Tibial nerve (tissue), 4 donors: ENCODE data around the gene TECPR2. TPM values are rescaled to one million over a fixed set of nuclear protein-coding genes. Genes with fewer than 3 reads are reported as not detected.
"Not testable (repeated sequence)": the region's sequence is repeated elsewhere in the genome, so short reads cannot be mapped to it uniquely, and the experiment has no call there.

ENCODE experiments used
- DNase-seq, 2 donors: peaks; one replicate each; pipeline ENCODE4 v3.0.0-alpha.2; 2019; ENCODE audit warnings: low spot score in 2 of 2
- H3K27ac ChIP-seq, 4 donors: fragments of 200-600 bp; sonication (generic) in 3 of 4; one replicate each; pipeline ENCODE4 v1.5.1; 2017 to 2019; ENCODE audit warnings: mild to moderate bottlenecking in 1 of 4
- H3K27me3 ChIP-seq, 2 donors: fragments of 200-600 bp; sonication (generic) in 1 of 2; one replicate each; pipeline versions ENCODE4 v1.5.1 to v1.6.0; 2017 to 2019
- H3K36me3 ChIP-seq, 3 donors: fragments of 200-600 bp; sonication (generic); one replicate each; pipeline ENCODE4 v1.5.1; 2018 to 2019
- H3K4me1 ChIP-seq, 4 donors: fragments of 200-600 bp; sonication (generic) in 3 of 4; one replicate each; pipeline ENCODE4 v1.5.1; 2017 to 2019
- H3K4me3 ChIP-seq, 4 donors: fragments of 200-600 bp; sonication (generic) in 3 of 4; one replicate each; pipeline ENCODE4 v1.5.1; 2017 to 2019; ENCODE audit warnings: mild to moderate bottlenecking in 1 of 4, moderate library complexity in 1 of 4
- H3K9me3 ChIP-seq, 4 donors: fragments of 200-600 bp; sonication (generic) in 3 of 4; one replicate each; pipeline ENCODE4 v1.5.1; 2017 to 2019
- CTCF ChIP-seq, 5 experiments: fragments of 200-600 bp in 3 of 5; fragments of 450-650 bp in 2 of 5; sonication (generic) in 3 of 5; IDR thresholded peaks; one replicate each; pipeline ENCODE4 v1.5.1; 2016 to 2019; ENCODE audit warnings: antibody characterized with exemption in 5 of 5, mild to moderate bottlenecking in 3 of 5, moderate library complexity in 2 of 5
- EP300 ChIP-seq, 2 donors: sonication (generic); formaldehyde crosslinking; IDR thresholded peaks; one replicate each; pipeline ENCODE4 v1.6.1; 2017; ENCODE audit warnings: antibody characterized with exemption in 2 of 2, mild to moderate bottlenecking in 1 of 2
- POLR2A ChIP-seq, 2 donors: fragments of 450-650 bp; IDR thresholded peaks; one replicate each; pipeline ENCODE4 v1.6.1; 2017; ENCODE audit warnings: antibody characterized with exemption in 2 of 2, mild to moderate bottlenecking in 2 of 2, moderate library complexity in 2 of 2
- WGBS, 2 donors: methylation state at CpG; one replicate each; pipeline ENCODE4 v1.1.5; 2018; 5-methylcytosine and 5-hydroxymethylcytosine counted together
- total RNA-seq, 4 donors: library from RNA; depleted of rRNA; stranded (reverse); fragments of >200 nt; gene quantifications; one replicate each; pipeline ENCODE4 v1.1.0, GENCODE V29; 2016

TECPR2 gene
- total RNA-seq, 4 donors from 2014 or later: 21.2 to 77.7 (median 32.8) TPM

DNA sequence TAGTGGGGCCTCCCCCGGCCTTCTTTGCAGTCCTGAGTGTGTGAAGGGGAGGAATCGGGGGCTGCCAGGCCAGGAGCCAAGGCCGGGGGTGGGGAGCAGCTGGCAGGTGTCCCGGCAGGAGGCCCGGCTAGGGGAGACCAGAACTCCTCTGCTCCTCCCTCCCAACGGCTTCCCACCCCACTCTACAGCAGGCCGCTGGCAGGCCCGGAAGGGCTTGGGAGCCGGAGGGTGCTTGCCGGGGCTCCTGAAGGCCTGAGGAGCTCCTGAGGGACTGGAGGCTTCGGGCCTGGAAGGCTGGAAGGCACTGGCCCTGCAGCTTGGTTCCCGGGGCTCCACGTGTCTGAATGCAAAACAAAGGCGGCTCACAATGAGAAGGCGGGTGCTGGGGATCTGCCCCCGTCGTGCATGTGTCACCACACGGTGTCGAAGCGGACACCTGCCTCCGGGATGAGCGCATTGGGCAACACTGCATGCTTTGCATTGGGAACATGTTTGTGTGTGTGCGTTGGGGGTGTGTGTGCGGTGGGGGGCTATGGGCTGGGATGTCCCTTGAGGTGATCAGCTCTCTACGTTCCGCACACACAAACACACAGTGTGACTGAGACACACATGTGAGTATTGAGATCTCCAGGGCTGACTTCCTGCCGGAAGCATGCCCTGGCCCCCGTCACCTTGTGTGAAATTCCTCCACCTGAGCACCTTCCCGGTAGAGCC is 177.7 kb downstream of the TECPR2 start:
- no peak overlapping the region for H3K27ac ChIP-seq
- H3K27me3 ChIP-seq: peaks cover 0 to 49% of the 10 kb centered on the region in 2 donors
- H3K9me3 ChIP-seq: no peaks in the 10 kb centered on the region
- H3K36me3 ChIP-seq: no peaks in the 10 kb centered on the region
- H3K4me1 ChIP-seq: peaks cover 0 to 25% (median 18%) of the 10 kb centered on the region in 4 donors
- no peak overlapping the region for H3K4me3 ChIP-seq
- no peak for TF ChIP-seq CTCF (IDR thresholded peaks at IDR 0.05)
- TF ChIP-seq EP300 (IDR thresholded peaks at IDR 0.05): no peak
- no peak for TF ChIP-seq POLR2A (IDR thresholded peaks at IDR 0.05)
- whole genome bisulfite sequencing, 2 donors: 48% methylated on average over 25 to 29 of the region's 29 CpGs
- DNase-seq: no peak

- H3K36me3 ChIP-seq, H3K9me3 ChIP-seq: not testable (repeated sequence)
- WGBS, 2 donors: 94 to 96% methylated on average over 14 of the region's 14 CpGs
Measured at GRCh38 chr14:102541029-102541491, 178.3 kb downstream of the TECPR2 start.

GRCh38 chr14:102541771-102542170 is 179.0 kb downstream of the TECPR2 start:
- no peak overlapping the region for H3K27ac ChIP-seq
- peaks cover 0 to 28% (median 18%) of the 10 kb centered on the region in 4 donors for H3K4me1 ChIP-seq
- H3K9me3 ChIP-seq: no peaks in the 10 kb centered on the region
- no peaks in the 10 kb centered on the region for H3K36me3 ChIP-seq
- TF ChIP-seq POLR2A (IDR thresholded peaks at IDR 0.05): no peak
- H3K27me3 ChIP-seq: peaks cover 0 to 62% of the 10 kb centered on the region in 2 donors
- no peak overlapping the region for H3K4me3 ChIP-seq
- 83 to 88% methylated on average over 10 of the region's 10 CpGs for WGBS, 2 donors
- DNase-seq: no peak

More at GRCh38 chr14:102541029-102541491, 178.3 kb downstream of the TECPR2 start:
- Histone ChIP-seq H3K27me3 (peaks cover 0 to 55% of the 10 kb centered on the region in 2 donors), H3K4me1 (peaks cover 0 to 28% (median 18%) of the 10 kb centered on the region in 4 donors)
- DNase-seq, H3K4me3 ChIP-seq, H3K27ac ChIP-seq: not testable (repeated sequence)

DNA sequence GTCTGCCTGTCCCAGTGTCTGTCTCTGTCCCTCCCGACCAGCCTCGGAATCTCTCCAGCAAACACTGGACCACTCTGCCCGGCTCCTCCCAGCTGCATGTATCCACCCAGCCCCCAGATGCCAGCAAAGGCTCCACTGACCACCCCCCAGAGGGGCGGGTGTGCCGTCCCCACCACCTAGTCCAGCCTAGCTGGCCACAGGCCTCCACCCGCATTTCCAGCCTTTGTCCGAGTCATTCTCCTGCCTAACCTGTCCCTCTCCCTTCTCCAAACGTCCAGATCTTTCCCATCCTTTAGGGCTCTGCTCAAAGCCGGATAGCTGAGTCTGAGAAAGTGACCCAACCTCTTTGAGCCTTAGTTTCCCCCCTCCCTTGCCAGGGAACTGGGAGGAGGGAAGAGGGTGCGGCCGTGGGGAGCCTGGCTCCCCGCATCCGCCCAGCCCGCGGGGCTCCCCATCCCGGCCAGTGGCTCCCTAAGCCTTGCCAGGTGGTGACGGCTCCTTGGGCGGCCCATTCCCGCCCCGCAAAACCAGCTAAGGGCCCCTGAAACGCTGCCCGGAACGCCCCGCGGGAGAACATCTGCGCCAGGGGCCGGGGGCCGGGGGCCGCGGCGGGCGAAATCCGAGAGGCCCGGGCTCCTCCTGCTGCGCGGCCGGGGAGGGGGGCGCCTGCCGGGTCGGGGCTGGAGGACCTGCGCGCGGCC is 181.5 kb downstream of the TECPR2 start:
- DNase-seq: no peak
- Histone ChIP-seq H3K27ac (peak overlapping the region in 1 of 4 donors; percentile 72), H3K27me3 (peaks cover 0 to 74% of the 10 kb centered on the region in 2 donors), H3K9me3 (peaks cover 0 to 6% (median 0%) of the 10 kb centered on the region in 4 donors), H3K36me3 (no peaks in the 10 kb centered on the region), H3K4me3 (peak overlapping the region in 2 of 4 donors; percentile 18 to 20), H3K4me1 (peaks cover 0 to 28% (median 18%) of the 10 kb centered on the region in 4 donors)
- no peak for TF ChIP-seq POLR2A (IDR thresholded peaks at IDR 0.05)
- no peak for TF ChIP-seq CTCF (IDR thresholded peaks at IDR 0.05)
- no peak for TF ChIP-seq EP300 (IDR thresholded peaks at IDR 0.05)
- WGBS, 2 donors: 21 to 27% methylated on average over 22 to 26 of the region's 43 CpGs

- Histone ChIP-seq H3K9me3 (peaks cover 0 to 6% (median 0%) of the 10 kb centered on the region in 4 donors), H3K27ac (peak overlapping the region in 1 of 4 donors; percentile 72), H3K4me1 (peaks cover 0 to 23% (median 16%) of the 10 kb centered on the region in 4 donors), H3K27me3 (peaks cover 0 to 72% of the 10 kb centered on the region in 2 donors), H3K36me3 (no peaks in the 10 kb centered on the region), H3K4me3 (peak overlapping the region in 2 of 4 donors; percentile 18 to 20)
- TF ChIP-seq CTCF (IDR thresholded peaks at IDR 0.05): no peak
- TF ChIP-seq EP300 (IDR thresholded peaks at IDR 0.05): no peak
- no peak for TF ChIP-seq POLR2A (IDR thresholded peaks at IDR 0.05)
- no peak for DNase-seq
- WGBS, 2 donors: 10% methylated on average over 52 to 55 of the region's 66 CpGs
Measured at GRCh38 chr14:102544747-102545460, 182.2 kb downstream of the TECPR2 start.
